ENCODE results near the gene CARS2.

DNA sequence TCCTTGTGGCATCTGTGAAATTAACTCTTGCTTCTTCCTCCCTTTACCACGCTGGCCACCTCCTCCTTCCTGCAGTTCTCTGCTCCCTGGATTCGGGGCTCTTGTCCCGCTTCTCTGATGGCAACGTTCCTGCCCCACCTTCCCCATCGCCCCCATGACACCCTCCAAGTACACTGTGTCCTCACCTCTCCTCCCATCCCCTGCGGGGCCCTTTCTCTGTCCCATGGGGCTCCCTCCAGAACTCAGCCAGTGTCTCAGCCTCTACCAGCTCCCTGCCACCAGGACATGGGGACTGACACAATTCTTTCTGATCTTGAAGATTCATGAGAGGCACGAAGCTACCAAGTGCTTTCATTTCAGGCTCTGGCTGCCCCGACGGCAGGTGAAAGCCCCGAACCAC lies 9.1 kb downstream of the CARS2 start:
- TF ChIP-seq, protein P1, sequence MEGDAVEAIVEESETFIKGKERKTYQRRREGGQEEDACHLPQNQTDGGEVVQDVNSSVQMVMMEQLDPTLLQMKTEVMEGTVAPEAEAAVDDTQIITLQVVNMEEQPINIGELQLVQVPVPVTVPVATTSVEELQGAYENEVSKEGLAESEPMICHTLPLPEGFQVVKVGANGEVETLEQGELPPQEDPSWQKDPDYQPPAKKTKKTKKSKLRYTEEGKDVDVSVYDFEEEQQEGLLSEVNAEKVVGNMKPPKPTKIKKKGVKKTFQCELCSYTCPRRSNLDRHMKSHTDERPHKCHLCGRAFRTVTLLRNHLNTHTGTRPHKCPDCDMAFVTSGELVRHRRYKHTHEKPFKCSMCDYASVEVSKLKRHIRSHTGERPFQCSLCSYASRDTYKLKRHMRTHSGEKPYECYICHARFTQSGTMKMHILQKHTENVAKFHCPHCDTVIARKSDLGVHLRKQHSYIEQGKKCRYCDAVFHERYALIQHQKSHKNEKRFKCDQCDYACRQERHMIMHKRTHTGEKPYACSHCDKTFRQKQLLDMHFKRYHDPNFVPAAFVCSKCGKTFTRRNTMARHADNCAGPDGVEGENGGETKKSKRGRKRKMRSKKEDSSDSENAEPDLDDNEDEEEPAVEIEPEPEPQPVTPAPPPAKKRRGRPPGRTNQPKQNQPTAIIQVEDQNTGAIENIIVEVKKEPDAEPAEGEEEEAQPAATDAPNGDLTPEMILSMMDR (IDR thresholded peaks at IDR 0.05; ENCODE audit: low read depth, low read length), result no peak
- TF ChIP-seq POLR2A (IDR thresholded peaks at IDR 0.05; ENCODE audit: extremely low read depth, insufficient read length) (no peak), MYC (IDR thresholded peaks at IDR 0.05; ENCODE audit: low read depth, low read length) (no peak)
- TF ChIP-seq, protein P2, sequence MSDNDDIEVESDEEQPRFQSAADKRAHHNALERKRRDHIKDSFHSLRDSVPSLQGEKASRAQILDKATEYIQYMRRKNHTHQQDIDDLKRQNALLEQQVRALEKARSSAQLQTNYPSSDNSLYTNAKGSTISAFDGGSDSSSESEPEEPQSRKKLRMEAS (IDR thresholded peaks at IDR 0.05; ENCODE audit: low read depth, low read length), result no peak
